Activated CD8-positive, alpha-beta memory T cell treated with anti-CD3 and anti-CD28 coated beads, Interleukin-2, amount 50 U/mL, for 4 hours (primary cell): ENCODE results near the gene DCLK3.

Experiments
- DNase-seq: peaks from one replicate; pipeline ENCODE4 v3.0.0-alpha.2; 2020

Gene DCLK3, protein sequence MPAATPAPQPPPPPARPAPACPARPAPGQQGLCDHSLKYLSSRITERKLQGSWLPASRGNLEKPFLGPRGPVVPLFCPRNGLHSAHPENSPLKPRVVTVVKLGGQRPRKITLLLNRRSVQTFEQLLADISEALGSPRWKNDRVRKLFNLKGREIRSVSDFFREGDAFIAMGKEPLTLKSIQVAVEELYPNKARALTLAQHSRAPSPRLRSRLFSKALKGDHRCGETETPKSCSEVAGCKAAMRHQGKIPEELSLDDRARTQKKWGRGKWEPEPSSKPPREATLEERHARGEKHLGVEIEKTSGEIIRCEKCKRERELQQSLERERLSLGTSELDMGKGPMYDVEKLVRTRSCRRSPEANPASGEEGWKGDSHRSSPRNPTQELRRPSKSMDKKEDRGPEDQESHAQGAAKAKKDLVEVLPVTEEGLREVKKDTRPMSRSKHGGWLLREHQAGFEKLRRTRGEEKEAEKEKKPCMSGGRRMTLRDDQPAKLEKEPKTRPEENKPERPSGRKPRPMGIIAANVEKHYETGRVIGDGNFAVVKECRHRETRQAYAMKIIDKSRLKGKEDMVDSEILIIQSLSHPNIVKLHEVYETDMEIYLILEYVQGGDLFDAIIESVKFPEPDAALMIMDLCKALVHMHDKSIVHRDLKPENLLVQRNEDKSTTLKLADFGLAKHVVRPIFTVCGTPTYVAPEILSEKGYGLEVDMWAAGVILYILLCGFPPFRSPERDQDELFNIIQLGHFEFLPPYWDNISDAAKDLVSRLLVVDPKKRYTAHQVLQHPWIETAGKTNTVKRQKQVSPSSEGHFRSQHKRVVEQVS

DNA sequence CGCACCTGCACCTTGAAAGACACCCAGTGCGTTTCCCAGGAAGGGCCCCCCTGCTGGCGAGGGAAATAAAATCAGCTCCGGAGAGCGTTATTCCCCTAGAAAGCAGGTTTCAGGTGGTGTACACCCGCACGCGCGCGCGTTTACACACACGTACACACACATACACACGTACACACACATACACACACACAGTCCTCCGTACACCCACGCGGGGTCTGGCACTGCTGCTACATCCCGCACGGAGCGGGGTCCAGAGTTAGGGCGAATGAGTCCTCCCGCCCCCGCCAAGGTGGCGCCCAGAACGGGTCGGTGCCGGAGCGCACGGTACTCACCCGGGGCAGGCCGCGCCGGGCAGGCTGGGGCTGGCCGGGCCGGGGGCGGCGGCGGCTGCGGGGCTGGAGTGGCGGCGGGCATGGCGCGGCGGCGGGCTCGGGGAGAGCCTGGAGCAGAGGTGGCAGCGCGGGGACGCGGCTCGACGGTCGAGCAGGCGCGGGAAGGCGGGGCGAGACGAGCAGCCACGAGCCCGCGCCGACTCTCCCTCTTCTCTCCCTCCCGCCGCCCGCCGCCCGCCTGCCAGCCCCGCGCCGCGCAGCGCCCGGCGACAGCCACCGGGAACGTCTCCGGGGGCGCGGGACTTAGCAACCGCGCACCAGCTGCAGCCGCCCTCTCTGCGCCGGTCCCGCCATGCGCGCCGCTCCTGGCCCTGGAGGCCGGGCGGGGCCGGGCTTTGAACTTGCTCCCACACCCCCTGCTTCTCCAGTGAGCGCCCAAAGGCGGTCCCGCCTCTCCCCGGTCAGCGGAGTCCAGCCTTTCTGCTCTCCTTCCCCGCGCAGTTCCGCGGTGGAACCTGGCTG is at the start of gene DCLK3:
Gene DCLK3 (minus strand): TSS at position 704 of the 854 bp plus-strand sequence. CDS start 290 bp downstream, at position 414.
- no peak for DNase-seq

DNA sequence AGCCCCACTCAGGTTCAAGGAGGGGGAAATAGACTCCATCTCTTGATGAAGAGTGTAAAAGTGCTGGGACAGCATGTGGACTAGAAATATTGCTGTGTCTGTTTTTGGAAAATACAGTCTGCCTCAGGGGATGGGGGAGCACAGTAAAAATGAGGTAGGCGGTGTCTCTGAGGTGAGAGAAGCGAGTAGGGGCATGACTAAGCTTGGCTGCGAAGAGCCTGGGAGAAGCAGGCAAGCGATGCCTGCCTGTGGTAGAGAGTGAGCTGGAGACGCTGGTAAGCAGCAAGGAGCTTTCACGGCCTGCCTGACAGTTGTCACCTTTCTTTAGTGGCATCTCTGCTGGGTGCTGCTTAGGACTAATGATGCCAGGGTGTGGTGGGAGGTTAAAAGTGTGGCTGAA is 49.0 kb upstream of the DCLK3 start:
- no peak for DNase-seq

DNA sequence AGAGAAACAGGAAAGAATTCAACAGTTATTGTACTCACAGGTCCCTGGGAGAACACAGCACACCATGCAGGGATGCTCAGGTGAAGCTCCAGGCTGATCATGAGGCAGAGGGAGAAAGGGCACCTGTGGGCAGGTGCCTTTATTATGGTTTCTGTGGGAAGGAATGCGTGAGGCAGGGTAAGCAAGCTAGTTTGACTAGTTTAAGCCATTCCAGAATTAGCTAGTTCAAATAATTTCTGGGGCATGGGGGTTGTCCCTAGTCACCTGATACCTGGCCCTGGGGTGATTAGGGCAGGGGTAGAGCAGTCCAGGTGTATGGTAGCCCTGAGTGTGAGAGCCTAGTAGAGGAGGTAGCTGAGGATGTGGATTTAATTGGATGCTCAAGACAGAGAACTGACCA is 47.9 kb upstream of the DCLK3 start:
- no peak for DNase-seq

DNA sequence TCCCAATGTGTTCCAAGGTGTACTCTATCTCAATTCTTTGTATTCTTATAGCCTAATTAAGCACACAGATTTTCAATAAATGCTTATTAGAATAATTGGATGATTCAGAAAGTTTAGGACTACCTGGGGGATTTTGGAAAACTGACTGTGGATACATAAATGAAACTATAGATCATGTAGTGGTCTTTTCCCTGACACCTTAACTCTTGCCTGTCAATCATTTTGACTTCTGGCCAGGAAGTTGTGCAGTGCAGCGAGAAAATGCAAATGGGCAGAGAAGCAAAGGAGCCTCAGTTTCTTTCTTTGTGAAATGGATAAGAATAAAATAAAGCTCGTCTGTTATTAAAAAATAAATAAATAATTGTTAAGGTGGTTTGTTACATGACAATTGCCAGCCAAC is 47.4 kb upstream of the DCLK3 start:
- DNase-seq, result no peak

DNA sequence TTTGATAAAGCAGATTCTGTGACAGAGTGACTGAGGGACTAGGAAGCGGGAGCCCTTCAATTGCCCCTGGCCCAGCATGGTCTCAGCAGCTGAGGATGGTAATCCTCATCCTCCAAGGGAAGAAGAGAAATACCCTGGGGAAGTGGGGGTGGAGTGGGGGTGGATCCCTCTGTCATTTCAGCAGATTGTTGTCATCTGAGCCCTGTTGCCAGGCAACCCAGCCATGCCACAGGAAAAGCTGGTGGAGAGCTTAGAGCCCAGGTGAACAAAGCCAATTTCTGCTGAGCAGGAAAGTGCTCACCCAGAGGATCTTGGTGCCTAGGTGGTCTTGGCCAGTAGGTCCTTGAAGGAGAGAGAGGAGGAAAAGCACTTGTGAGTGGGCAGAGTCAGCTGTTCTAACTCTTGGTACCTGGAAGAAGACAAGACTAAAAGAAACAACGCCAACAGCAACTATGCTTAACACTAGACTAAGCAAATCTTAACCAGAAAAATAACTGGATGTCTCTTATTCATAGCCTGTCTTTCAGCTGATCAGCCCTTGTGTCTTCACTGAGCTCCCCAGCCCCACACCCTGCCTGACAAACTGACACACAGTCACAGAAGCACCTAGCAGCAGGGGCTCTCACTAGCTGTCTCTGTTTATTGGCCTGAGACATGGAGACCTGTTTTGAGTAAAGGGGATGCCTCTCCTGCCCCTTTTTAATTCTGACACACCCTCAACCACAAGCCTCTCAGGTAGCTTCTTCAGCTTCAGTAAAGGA is 40.1 kb upstream of the DCLK3 start:
- DNase-seq, result no peak

DNA sequence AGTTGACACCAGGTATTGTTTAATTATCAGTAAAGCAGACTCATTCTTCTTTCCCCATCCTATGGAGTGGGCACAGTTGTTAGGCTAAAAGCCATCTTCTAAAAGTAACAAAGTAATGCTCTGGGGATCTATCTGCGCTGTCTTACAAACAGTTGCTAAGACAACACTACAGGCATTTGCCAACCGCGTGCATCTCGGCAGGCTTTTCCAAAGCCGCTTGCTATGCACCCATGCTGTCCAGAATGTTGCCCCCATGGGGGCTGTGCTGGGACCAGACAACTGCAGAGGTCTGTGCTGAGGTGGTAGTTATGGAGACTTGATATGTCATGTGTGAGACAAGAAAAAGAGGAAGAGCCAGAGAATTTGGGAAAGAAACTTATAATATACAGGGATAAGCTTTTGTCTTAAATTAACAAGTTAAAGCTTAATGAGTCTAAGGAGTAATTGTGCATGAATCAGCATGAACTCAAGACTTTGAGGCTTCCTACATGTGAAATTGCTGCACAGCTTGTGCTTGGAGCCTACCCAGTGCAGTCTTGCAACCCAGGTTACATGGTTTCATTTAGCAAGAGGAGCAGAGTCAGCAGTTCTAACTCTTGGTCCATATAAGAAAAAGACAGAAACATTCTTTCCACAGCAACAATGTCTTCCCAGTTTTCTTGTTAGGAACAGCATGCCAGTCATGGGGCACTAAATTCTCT is 38.9 kb upstream of the DCLK3 start:
- DNase-seq, result no peak

DNA sequence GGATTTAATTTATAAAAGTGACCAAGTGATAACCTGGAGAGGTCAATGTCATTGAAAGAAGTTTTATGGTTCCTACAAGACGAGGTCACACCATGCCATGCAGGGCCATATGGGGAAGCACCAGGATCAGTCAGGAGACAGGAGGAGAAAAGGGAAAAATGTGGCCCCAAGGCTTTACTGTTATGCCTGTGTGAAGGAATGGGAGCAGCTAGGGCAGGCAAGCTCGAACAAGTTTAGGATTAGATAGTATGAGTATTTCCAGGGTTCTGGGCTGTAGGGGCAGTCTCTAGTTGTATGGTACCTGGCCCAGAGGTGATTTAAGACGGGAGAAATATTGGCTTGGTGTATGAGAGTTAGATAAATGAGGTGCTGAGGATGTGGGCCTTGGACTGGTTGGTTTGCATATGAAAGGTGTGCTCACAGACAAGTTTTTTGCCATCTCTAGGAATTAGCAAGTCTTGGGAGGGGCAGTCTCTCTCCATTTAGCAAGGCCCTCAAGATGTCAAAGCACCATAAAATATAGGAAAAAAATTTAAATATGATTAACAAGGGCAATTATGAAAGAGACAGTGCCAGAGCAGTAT is 36.3 kb upstream of the DCLK3 start:
- no peak for DNase-seq

DNA sequence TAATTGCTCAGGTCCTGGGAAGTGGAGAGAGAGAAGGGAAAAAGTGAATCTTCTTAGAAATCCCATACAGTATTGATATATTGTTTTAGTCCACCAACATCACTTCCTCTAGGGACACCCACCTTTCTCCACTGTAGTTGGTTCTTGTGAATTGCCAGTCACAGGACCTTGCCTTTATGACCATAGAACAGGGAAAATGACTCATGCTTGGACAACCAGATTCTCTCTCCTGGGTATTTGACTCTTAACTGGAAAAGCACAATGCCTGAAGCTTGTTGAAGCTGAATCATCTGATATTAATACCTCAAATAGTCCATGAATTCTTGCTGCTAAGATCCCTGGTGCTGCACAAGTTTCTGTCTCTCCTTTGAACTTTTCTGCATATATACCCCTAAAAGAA is 32.5 kb upstream of the DCLK3 start:
- DNase-seq, result no peak

DNA sequence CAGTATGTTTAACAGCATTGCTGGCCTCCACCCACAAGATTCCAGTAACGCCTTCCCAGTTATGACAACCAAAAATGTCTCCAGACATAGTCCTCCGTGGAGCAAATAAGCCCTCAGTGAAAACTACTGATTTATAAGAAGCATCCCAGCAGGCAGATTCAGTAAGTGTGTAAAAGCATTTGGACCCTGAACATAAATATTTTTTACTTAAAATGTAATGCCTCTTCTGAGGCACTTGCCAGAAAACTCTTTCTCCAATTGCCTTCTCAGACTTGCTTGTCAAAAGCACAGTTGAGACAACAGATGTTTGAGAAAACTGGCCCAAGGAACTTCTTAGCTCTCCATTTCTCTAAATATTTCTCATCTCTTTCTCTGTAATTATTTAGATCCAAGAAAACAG is 31.8 kb upstream of the DCLK3 start:
- no peak for DNase-seq

DNA sequence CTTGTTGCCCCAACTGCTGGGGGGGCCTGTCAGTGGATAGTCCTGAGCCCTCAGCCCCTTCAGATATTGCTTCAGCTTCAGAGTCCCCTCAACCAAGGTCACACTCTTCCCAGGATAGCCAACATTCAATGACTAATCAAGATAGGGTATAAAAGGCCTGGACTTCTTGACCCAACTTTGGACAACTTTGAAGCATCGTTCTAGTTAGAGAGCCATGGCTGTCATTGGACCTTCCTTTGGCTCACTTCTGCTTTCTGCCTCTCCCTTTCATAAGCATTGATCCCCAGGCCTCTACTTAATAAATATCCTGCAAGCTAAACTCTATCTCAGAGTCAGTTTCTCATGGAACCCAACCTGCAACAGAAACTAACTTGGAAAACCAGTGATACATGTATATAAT is 31.3 kb upstream of the DCLK3 start:
- DNase-seq, result no peak

DNA sequence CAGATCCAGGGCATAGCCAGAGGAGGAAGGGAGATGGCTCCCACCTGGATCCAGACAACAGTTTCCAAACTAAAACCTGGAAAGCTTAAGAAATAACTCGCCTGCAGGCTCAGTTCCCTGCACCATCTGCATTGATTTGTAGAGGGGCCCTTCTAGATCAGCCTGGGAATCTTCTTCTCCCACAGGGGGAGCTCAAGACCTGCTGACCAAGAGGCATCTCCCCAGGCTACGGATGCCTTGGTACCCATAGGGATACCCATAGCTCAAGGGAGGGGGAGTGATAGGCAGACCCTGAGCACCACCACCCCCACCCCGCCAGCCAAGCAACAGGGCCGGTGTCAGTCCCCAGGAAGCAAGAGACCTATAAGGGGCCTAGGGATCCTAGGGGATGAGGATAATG is 28.0 kb upstream of the DCLK3 start:
- no peak for DNase-seq

DNA sequence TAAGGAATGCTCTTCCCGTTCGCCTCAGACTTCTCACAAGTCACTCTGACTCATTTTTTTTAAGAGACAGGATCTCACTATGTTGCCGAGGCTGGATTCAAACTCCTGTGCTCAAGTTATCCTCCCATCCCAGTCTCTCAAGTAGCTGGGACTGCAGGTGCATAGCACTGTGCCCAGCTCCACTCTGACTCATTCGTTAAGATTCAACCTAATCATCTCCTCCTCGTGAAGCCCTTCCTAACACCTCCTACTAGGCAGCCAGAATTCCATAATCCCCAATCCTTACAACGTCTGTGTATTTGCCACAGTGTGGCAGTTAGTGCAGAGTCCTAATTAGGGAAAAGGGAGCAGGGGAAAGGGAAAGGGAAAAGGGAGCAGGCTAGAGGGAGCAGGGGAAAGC is 26.4 kb upstream of the DCLK3 start:
- DNase-seq, result no peak

DNA sequence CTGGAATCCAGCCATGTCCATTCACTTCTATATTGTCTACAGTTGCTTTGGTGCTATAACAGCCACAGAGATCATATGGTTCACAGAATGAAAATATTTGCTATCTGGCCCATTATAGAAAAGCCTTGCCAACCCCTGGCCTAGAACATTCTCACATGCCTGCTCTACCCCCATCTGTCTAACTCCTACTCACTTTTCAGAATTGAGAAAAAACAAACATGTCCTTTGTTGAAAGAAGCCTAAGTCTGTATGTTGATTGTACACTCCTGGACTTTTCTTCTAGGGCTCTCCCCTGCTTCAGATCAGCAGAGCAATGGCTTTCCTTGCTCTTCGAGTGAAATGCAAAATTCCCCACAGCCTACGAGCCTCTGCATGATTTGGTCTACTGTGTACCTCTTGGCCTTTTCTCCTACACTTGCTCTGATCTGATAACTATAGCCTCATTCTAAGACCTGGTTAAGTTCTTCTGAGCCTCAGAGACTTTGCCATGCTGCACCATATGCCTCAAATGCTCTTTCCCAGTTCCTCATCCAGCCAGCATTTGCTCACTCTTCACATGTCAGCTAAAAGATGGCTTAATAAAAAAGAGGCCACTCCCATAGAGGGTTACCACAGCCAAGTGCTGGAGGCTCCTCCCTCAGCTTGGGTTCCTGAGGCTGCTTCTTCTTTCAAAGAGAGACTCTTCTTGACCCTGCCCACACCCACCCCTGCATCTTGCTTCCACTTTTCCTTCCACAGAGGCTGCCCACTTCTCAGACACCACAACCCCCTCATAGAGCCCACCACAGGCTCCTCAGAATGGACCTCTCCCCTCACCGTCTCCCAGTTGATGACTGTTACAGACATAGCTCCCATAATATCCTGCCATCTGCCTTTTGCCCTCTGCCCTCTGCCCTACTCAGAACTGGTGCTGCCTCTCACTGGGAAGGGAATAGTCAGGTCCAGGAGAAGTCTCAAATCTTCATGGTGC is 22.9 kb upstream of the DCLK3 start:
- DNase-seq, result no peak

DNA sequence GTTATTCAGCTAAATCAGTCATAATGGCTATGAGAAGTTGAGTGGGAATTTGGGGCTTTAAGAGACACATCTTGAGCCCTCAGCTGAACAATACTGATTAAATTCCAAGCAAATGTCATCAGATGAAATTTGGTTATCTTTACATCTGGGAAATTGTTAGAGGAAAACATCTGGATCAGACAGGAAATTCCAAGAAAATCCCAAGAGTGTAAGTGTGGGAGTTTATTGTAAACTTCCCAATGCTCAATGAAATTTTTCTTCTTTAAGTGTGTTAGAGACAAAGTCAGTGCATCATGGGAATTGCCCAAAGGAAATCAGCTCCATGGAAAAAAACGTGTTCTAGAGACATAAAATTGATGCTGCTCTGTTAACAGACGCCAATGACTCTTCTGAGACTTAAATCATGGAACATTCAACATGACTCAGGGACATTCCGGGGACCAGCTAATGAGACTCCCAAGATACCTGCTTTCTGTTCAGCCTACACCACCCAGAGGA is 19.8 kb upstream of the DCLK3 start:
- no peak for DNase-seq

DNA sequence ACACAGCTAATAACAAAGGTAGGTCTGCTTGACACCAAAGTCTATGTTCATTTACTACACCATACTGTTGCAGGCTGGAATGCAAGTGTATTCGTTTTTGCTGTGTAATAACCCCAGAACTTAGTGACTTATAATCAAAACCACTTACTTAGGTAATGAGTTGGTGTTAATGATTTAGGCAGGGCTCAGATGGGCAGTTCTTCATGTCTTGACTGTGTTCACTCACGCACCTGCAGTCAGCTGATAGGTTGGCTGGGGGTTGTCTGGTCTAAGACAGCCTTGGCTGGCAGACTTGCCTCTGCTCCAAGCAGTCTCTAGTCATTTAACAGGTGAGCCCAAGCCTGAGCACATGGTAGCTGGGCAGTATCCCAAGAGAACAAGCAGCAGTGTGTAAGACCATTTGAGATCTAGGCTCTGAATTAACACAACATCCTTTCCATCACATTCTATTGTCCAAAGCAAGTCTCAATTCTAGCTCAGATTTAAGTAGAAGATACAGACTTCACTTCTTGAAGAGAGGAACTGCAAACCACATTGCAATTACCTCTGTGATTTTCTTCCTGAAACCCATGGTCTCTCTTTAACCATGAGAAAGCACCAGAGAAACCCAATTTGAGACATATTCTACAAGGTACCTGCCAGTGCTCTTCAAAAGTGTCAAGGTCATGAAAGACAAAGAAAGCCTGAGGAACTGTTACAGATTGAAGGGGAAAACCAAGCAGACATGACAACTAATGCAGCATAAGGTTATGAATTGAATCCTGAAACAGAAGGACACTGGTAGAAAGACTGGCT is 13.3 kb upstream of the DCLK3 start:
- DNase-seq, result no peak

DNA sequence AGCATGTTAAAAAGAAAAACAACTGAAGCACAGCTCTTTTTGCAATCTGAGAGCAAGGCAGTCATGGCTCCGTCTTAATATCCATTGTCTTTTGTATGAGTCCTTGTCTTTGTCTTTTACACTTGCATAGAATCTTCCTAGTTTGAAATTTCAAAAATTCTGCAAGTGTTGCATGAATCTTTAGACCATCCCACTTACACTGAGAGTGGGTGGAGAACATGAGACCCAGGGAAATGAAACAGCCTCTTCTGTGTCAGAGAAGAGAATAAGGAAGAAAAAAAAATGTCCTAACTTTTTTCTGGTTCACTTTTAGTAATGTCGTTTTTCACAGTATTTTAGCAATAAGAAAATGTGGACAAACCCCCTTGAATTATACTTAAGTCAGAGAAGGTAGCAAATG is 12.1 kb upstream of the DCLK3 start:
- no peak for DNase-seq

DNA sequence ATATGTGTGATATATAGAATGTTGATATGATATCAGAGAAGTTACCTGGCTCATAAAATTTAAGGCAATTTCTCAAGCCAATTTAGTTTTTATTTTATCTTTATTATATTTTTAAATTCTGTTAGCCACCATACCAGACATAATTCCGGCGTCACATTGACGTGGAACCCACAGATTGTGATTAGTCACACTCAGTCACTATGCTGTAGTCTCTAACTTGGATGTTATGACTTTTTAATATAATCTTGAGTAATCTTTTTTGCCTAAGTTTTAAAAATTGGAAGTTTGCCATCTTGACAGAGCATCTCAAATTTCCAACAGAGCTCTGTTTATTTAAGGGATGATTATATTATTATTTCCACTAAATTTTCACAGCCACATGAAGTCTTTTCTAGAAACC is 9.7 kb upstream of the DCLK3 start:
- DNase-seq, result no peak

DNA sequence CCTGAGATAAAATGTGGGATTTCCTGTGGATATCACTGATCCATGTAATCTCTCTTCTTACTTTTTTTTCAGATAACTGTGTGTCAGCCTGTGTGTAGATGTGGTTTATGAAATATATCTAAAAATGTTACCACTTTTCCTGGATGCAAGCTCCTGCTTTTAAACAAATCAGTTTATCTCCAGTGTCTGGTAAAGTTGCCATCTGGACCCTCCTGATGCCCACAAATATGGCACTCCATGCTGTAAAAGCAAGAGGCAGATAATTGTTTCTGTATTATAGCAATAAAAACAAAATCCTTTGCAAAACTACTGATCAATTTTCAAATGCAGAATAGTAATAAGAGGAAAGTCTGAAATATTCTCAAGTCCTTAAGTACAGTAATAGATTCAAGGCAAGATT is 7.6 kb upstream of the DCLK3 start:
- no peak for DNase-seq

DNA sequence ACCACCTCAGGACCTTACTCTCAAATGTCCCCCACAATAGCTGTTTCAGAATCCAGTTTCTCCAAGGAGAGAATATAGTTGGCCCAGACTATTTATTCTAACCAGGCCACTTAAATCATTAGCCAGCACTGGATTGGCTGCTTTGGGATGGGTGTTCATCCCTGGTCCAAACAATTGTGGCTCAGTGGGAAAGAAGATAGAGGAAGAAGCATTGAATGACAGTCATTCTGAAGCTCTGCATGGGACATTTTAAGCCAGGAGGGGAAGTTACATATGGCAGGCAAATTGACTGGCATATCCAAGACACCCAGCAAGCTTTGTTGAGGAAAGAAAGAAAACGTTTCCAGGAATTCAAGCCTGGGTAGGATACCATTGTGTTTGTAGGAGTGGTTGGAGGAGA is 5.6 kb upstream of the DCLK3 start:
- DNase-seq, result no peak
